ENCODE data around the gene SLC9A3. TPM values are rescaled to one million over a fixed set of nuclear protein-coding genes. Genes with fewer than 3 reads are reported as not detected.

Gene SLC9A3
- total RNA-seq, 1 experiment from 2014 or later: 0.85 TPM

DNA sequence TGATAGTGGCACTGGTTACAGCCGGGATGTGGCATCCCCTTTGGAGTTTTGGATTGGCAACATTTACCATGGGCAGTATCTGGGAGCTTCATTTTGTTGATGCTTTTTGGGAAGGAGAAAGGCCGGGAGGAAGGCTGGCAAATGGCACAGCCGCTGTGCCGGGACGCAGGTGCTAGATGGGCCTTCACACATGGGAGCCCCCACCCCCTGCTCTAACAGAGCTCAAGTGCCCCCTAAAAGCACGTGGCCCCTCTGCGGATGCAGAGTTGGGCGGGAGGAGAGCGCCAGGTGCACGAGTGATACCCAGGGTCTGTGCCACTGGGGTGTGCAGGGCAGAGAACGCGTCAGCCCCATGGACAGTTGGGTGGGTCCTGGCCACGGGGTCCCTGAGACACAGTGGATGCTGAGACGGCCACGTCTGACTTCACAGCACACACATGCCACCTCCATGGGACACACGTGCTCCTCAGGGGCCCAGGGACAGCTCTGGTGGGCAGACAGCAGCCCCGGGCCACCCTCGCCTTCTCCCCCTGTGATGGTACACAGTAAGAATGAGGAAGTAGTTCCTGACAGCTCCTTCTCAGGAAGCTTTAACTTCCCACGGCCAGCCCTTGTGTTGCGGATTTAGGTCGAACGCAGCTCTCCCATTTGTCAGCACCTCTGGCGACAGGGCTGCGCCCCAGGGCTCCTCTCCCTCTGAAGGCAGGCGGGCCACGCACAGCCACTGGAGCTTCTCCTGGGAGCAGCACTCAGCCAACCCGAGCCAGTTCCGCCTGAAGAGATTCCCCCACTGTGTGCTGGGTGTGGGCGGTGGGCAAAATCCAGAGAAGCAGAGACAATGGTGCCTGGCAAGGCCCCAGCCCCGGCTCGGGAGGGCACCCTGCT, 10.8 kb downstream of the SLC9A3 start:
- no peaks in the 10 kb centered on the region for H3K36me3 Mint-ChIP-seq (ENCODE audit: insufficient read depth in 1 of 3, low read depth in 3 of 3)
- no peak overlapping the region for H4K5ac ChIP-seq (ENCODE audit: insufficient read length, low read depth, low read length)
- H4K20me1 ChIP-seq (ENCODE audit: control insufficient read depth, insufficient read depth, insufficient read length): no peaks in the 10 kb centered on the region
- no peak overlapping the region for H4K91ac ChIP-seq (ENCODE audit: insufficient read length, low read depth, low read length)
- no peak overlapping the region for H3K23ac ChIP-seq (ENCODE audit: insufficient read length, low read depth, low read length)
- H3K4me1 Mint-ChIP-seq: peaks cover 3% of the 10 kb centered on the region in 2 experiments; a peak in 2 of 4 replicates
- H2BK5ac ChIP-seq (ENCODE audit: insufficient read length, low read length): no peak overlapping the region
- H3K56ac ChIP-seq (ENCODE audit: insufficient read length, low read depth, low read length): no peak overlapping the region
- H3K23me2 ChIP-seq (ENCODE audit: insufficient read length, low read depth, low read length, poor library complexity, severe bottlenecking): no peaks in the 10 kb centered on the region
- no peak for DNase-seq
- no peak overlapping the region for H2BK20ac ChIP-seq (ENCODE audit: low read depth, low read length, poor library complexity, severe bottlenecking)
- no peak overlapping the region for H2AFZ ChIP-seq (ENCODE audit: low read length)
- no peaks in the 10 kb centered on the region for H3K79me2 ChIP-seq (ENCODE audit: insufficient read depth, low read length)
- no peak overlapping the region for H3K9ac ChIP-seq (ENCODE audit: extremely low read depth, insufficient read length, low read length)
- peaks cover 72% of the 10 kb centered on the region for H3K27me3 Mint-ChIP-seq (ENCODE audit: low read depth)
- H3T11ph ChIP-seq (ENCODE audit: low read length): no peak overlapping the region
- no peak overlapping the region for H3K27ac ChIP-seq (ENCODE audit: insufficient read length, low read depth, low read length)
- no peaks in the 10 kb centered on the region for H3K4me1 ChIP-seq (ENCODE audit: insufficient read depth, low read length)
- H2BK12ac ChIP-seq (ENCODE audit: insufficient read length, low read depth, low read length): no peak overlapping the region
- no peak overlapping the region for H3K18ac ChIP-seq (ENCODE audit: insufficient read length, low read depth, low read length)
- no peak overlapping the region; a peak in 1 of 7 replicates for H3K27ac Mint-ChIP-seq
- no peak overlapping the region; a peak in 1 of 5 replicates for H3K4me3 Mint-ChIP-seq
- H3K14ac ChIP-seq (ENCODE audit: insufficient read depth, low read length): no peak overlapping the region
- H2BK120ac ChIP-seq (ENCODE audit: low read depth, low read length, poor library complexity, severe bottlenecking): no peak overlapping the region
- TF ChIP-seq, protein P1, sequence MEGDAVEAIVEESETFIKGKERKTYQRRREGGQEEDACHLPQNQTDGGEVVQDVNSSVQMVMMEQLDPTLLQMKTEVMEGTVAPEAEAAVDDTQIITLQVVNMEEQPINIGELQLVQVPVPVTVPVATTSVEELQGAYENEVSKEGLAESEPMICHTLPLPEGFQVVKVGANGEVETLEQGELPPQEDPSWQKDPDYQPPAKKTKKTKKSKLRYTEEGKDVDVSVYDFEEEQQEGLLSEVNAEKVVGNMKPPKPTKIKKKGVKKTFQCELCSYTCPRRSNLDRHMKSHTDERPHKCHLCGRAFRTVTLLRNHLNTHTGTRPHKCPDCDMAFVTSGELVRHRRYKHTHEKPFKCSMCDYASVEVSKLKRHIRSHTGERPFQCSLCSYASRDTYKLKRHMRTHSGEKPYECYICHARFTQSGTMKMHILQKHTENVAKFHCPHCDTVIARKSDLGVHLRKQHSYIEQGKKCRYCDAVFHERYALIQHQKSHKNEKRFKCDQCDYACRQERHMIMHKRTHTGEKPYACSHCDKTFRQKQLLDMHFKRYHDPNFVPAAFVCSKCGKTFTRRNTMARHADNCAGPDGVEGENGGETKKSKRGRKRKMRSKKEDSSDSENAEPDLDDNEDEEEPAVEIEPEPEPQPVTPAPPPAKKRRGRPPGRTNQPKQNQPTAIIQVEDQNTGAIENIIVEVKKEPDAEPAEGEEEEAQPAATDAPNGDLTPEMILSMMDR (conservative IDR thresholded peaks at IDR 0.05): no peak
- H2AK5ac ChIP-seq (ENCODE audit: insufficient read length, low read length): no peak overlapping the region
- H3K9me3 Mint-ChIP-seq: peaks cover 0 to 5% of the 10 kb centered on the region in 2 experiments; a peak in 2 of 5 replicates
- H2BK15ac ChIP-seq (ENCODE audit: low read depth, low read length): no peak overlapping the region
- H3K9me3 ChIP-seq (ENCODE audit: control insufficient read depth, low read depth, low read length): no peaks in the 10 kb centered on the region
- no CpG with 5 or more reads among the region's 31 CpGs for WGBS (ENCODE audit: extremely low coverage, insufficient read length, low lambda C conversion rate)
- no peak overlapping the region for H3K4ac ChIP-seq (ENCODE audit: low read depth, low read length)
- no peak overlapping the region for H4K8ac ChIP-seq (replicated peaks; ENCODE audit: insufficient read length, low read depth, low read length)
- H3K79me1 ChIP-seq (ENCODE audit: insufficient read depth, low read depth, low read length, poor library complexity, severe bottlenecking): no peaks in the 10 kb centered on the region
- H3K4me2 ChIP-seq (ENCODE audit: insufficient read depth, insufficient read length, low read length): no peak overlapping the region
- no peaks in the 10 kb centered on the region for H3K27me3 ChIP-seq (ENCODE audit: insufficient read depth, low read length)

Measured in H9 (cell line).